NB4 (cell line): Measurements from ENCODE around the gene PDE3B.

Source experiments
- TF ChIP-seq, protein P1 (sequence below): IDR thresholded peaks from one replicate; pipeline ENCODE4 v1.5.1; 2012; ENCODE audit warnings: low read depth, low read length
- TF ChIP-seq, protein P2 (sequence below): IDR thresholded peaks from 2 replicates; pipeline ENCODE4 v1.6.1; 2011; ENCODE audit warnings: low read depth, low read length

GRCh38 chr11:14861680-14862079 lies 218.1 kb downstream of the PDE3B start:
- TF ChIP-seq, protein P1, sequence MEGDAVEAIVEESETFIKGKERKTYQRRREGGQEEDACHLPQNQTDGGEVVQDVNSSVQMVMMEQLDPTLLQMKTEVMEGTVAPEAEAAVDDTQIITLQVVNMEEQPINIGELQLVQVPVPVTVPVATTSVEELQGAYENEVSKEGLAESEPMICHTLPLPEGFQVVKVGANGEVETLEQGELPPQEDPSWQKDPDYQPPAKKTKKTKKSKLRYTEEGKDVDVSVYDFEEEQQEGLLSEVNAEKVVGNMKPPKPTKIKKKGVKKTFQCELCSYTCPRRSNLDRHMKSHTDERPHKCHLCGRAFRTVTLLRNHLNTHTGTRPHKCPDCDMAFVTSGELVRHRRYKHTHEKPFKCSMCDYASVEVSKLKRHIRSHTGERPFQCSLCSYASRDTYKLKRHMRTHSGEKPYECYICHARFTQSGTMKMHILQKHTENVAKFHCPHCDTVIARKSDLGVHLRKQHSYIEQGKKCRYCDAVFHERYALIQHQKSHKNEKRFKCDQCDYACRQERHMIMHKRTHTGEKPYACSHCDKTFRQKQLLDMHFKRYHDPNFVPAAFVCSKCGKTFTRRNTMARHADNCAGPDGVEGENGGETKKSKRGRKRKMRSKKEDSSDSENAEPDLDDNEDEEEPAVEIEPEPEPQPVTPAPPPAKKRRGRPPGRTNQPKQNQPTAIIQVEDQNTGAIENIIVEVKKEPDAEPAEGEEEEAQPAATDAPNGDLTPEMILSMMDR = no peak
- TF ChIP-seq, protein P2, sequence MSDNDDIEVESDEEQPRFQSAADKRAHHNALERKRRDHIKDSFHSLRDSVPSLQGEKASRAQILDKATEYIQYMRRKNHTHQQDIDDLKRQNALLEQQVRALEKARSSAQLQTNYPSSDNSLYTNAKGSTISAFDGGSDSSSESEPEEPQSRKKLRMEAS = no peak
